ACC112 (cell line): ENCODE measurements around the gene CNBD2.
"Not testable (repeated sequence)": the region's sequence is repeated elsewhere in the genome, so short reads cannot be mapped to it uniquely, and the experiment has no call there.

Experiments
- H2AFZ ChIP-seq: fragments of 200-600 bp; sonication (generic); one replicate; pipeline ENCODE4 v1.6.0; 2017; ENCODE audit warnings: antibody characterized with exemption, low read length; ENCODE audit not compliant: unreplicated experiment
- H3K27ac ChIP-seq: fragments of 200-600 bp; sonication (generic); 2 replicates; pipeline ENCODE4 v1.5.1; 2014; ENCODE audit warnings: low read depth, mild to moderate bottlenecking, antibody characterized with exemption, low read length, moderate library complexity
- H3K27me3 ChIP-seq: fragments of 200-600 bp; sonication (generic); 2 replicates; pipeline ENCODE4 v1.6.1; 2014; ENCODE audit warnings: mild to moderate bottlenecking, antibody characterized with exemption, low read length, moderate library complexity, mixed read lengths; ENCODE audit not compliant: insufficient read depth
- H3K36me3 ChIP-seq: fragments of 200-600 bp; sonication (generic); 2 replicates; pipeline ENCODE4 v1.6.1; 2016; ENCODE audit warnings: mild to moderate bottlenecking, antibody characterized with exemption, low read length, moderate library complexity, mixed read lengths; ENCODE audit not compliant: insufficient read depth
- H3K4me1 ChIP-seq: fragments of 200-600 bp; sonication (generic); one replicate; pipeline ENCODE4 v1.6.1; 2016; ENCODE audit warnings: low read length, mixed read lengths; ENCODE audit not compliant: insufficient read depth, unreplicated experiment, control insufficient read depth
- H3K4me3 ChIP-seq: fragments of 200-600 bp; sonication (generic); 2 replicates; pipeline ENCODE4 v1.5.1; 2014; ENCODE audit warnings: mild to moderate bottlenecking, low read depth, low read length
- H3K79me2 ChIP-seq: fragments of 200-600 bp; sonication (generic); one replicate; pipeline ENCODE4 v1.6.0; 2016; ENCODE audit warnings: low read length; ENCODE audit not compliant: control insufficient read depth, unreplicated experiment, insufficient read depth

Gene CNBD2

DNA sequence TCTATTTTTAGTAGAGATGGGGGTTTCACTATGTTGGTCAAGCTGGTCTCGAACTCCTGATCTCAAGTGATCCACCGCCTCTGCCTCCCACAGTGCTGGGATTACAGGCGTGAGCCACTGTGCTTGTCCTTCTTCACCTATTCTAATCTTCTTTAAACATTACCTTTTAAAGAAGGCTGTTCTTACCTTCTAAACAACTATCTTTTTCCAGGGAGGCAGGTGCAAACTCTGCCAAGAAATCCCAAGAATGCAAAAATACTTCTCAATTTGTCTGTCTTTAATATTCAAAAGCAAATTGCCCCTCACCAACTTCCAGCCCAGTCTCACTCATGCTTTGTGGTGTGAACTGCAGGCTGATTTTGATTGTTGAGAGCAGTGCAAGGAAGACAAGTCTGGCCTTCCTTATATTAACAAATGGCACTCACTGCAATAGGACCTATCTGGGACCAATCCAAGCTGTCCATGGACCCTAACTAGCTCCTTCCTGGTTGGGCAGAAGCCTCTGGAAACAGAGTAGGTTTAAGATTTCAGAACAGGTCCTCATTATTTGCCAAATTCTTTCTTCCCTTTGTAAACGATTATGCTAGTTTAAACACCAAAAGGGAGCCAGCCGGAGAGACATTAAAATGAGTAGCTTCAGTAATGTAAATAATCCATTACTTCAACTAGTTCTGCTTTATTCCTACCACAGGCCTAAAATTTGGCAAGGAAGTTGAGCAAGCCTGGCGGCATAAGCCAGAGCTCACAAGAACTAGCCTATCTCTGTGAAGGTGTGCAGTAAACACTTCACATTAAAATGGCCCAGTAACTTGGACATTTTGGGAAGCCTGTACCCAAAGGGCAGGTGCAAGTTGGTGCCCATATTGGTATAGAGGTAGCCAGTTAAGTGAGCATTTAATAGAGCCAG lies 15.7 kb upstream of the CNBD2 start:
- peaks cover 27% of the 10 kb centered on the region for H3K79me2 ChIP-seq
- peak overlapping the region; percentile 94 for H3K27ac ChIP-seq
- peak overlapping the region; percentile 81 for H3K4me3 ChIP-seq
- H3K36me3 ChIP-seq: no peaks in the 10 kb centered on the region
- peaks cover 7% of the 10 kb centered on the region for H3K4me1 ChIP-seq
- H3K27me3 ChIP-seq: no peaks in the 10 kb centered on the region
- no peak overlapping the region for H2AFZ ChIP-seq

DNA sequence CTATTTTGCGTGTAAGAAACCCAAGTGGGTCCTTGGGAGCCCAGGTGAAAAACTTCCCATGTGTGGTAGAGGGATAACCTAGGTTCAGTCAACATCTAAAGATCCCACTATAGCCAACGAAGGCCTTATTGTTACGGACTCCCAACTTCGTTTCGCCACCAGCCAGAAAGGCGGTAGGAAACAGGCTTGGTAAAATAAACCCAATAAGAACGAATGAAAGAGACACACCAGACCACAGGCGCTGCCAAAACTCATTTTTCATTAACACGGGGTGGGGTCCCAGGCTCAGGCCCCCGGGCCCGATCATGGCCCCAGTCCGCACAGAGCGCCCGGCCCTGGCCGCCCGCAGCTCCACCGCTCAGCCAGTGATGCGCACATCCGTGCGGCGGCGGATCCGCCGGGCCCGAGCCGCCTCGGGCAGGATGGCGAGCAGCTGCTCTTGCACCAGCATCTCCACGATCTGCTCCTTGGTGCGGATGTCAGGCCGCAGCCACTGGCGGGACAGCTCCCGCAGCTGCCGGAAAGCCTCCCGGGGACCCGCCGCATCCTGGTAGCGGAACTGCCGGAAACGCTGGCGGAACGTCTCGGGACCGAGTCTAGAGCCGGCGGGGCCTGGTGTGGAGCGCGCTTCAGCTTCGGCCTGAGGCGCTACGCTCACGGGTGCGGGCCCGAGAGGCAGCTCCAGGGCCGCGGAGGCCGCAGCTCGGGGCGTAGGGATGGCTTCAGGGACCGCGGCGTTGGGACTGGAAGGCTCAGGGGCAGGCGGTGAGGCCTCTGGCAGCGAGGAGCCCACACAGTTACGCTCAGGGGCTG lies 14.8 kb upstream of the CNBD2 start:
- H3K4me3 ChIP-seq: peak overlapping the region; percentile 81
- H3K79me2 ChIP-seq: peaks cover 27% of the 10 kb centered on the region
- peaks cover 7% of the 10 kb centered on the region for H3K4me1 ChIP-seq
- peak overlapping the region; percentile 94 for H3K27ac ChIP-seq
- no peaks in the 10 kb centered on the region for H3K36me3 ChIP-seq
- peak overlapping the region; percentile 46 for H2AFZ ChIP-seq
- no peaks in the 10 kb centered on the region for H3K27me3 ChIP-seq

DNA sequence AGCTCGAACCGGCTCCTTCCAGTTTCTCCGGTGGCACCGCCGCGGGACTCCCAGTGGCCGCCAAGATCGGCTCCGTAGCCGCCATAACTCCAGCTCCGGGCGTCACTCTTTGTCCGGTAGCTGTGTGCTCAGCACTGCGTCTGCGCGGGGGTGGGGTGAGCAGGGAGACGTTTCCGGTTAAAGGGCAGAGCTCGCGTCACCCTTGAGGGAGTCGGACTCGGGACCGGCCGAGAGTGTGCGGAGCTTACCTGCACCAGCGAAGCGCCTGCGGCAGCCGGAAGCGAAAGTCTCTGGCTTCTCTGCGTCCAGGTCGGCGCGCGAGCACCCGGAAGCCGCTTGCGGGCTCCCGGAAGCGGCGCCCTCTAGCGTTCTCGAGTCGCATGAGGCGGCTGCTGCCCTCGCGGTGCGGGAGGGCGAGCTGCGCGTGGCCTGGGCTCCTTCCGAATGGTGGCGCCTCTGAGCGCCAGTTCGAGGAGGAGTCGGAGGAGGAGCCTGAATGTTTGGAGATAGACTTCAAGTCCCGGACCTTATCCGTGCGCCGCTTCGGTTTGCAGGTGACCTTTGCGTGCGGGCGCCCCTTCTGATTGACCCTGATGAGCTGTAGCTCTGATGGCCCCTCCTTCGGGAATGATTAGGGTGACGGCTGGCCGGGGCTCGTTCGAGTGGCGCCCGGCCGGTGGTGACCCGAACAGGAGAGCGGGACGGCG lies 14.0 kb upstream of the CNBD2 start, which contains the start of gene SCAND1:
Gene SCAND1 (minus strand): TSS at position 303 of the 707 bp plus-strand sequence. CDS start 218 bp downstream, at position 85.
- Histone ChIP-seq H3K27me3 (no peaks in the 10 kb centered on the region), H3K79me2 (peaks cover 27% of the 10 kb centered on the region), H3K4me3 (peak within 1 kb of the TSS; percentile 81), H2AFZ (peak within 1 kb of the TSS; percentile 71), H3K27ac (peak within 1 kb of the TSS; percentile 94), H3K36me3 (no peaks in the 10 kb centered on the region), H3K4me1 (peaks cover 7% of the 10 kb centered on the region)

DNA sequence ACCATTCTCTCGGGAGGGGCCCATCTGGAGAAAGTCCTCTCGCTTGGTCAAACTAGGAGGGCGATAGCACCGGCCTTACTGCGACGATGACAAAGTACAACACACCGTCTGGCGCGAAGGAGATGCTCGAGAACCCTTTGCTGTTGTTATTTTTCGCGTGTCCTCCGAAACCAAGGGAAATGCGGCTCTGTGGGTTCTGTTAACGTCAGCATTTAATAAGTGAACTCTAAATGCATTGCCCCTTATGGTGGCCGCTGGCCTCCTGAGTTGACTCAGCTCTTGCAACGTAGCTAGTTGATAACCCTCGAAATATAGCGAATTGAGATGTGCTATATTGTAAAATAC lies 13.5 kb upstream of the CNBD2 start:
- Histone ChIP-seq H2AFZ (peak overlapping the region; percentile 71), H3K4me1 (peaks cover 7% of the 10 kb centered on the region), H3K27ac (peak overlapping the region; percentile 94), H3K36me3 (no peaks in the 10 kb centered on the region), H3K4me3 (peak overlapping the region; percentile 81), H3K79me2 (peaks cover 27% of the 10 kb centered on the region), H3K27me3 (no peaks in the 10 kb centered on the region)

DNA sequence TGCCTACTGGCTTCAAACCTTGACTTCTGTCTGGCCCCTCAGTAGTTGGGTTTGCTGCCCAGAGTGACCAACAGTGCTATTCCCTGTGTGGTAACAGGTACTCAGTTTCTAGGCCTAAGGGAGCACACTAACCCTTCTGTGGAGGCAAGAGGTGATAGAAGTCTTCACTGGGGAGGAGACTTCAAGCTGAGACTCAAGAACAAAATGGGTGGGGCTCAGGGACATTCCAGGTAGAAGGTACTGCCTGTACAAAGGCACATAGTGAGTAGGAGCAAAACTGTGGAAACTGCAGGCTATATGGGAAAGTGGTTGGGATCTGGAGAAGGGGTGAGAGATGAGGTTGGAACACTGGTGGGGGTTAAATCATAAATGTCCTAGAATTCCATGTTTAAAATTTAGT lies 11.8 kb upstream of the CNBD2 start:
- Histone ChIP-seq H3K36me3 (no peaks in the 10 kb centered on the region), H3K27me3 (no peaks in the 10 kb centered on the region), H3K27ac (no peak overlapping the region), H3K79me2 (peaks cover 26% of the 10 kb centered on the region), H3K4me3 (no peak overlapping the region), H3K4me1 (peaks cover 7% of the 10 kb centered on the region), H2AFZ (no peak overlapping the region)

DNA sequence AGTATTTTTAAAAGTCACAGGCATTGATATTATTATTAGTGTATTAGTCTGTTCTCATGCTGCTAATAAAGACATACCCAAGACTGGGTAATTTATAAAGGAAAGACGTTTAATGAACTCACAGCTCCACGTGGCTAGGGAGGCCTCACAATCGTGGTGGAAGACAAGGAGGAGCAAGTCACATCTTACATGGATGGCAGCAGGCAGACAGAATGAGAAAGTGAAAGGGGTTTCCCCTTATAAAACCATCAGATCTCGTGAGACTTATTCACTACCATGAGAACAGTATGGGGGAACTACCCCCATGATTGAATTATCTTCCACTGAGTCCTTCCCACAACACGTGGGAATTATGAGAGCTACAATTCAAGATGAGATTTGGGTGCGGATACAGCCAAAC lies 9.1 kb upstream of the CNBD2 start:
- not testable (repeated sequence) for H2AFZ ChIP-seq, H3K4me3 ChIP-seq, H3K27ac ChIP-seq, H3K79me2 ChIP-seq, H3K27me3 ChIP-seq, H3K4me1 ChIP-seq, H3K36me3 ChIP-seq

DNA sequence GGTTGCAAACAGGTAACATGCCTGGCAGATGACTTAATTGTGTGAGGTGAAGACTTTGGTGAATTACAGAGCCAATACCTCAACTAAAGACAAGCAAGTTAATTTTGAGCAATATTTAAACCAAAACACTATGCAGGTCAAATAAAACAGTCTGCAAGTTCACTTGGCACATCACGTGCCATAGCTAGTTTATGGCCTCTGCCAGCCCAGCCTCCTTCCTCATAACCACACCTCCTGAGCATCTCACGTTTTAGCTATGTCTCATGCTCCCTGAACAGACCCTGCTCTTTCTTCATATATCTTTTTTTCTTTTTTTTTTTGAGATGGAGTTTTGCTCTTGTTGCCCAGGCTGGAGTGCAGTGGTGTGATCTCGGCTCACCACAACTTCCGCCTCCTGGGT lies 4.5 kb upstream of the CNBD2 start:
- Histone ChIP-seq H3K79me2 (no peaks in the 10 kb centered on the region), H3K27me3 (no peaks in the 10 kb centered on the region), H3K4me3 (no peak overlapping the region), H2AFZ (no peak overlapping the region), H3K36me3 (no peaks in the 10 kb centered on the region), H3K4me1 (peaks cover 2% of the 10 kb centered on the region), H3K27ac (no peak overlapping the region)

DNA sequence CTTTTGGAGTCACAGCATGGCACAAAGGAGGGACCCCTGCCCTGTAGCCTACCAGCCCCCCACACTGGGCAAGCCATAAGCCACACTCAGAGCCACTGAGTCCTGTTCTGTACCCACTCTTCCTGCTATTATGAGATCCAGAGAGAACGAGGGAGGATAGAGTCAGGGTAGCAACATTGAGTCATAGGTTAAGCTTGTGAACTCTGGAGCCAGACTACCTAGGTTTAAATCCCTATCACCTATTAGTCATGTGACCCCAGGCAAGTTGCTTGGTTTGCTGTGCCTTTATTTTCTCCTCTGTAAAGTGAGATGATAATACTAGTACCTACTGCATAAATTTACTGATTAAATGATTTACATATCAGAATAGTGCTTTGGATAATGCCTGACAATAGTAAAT lies 540 bp downstream of the CNBD2 start:
- no peak overlapping the region for H3K4me3 ChIP-seq
- H3K36me3 ChIP-seq: no peaks in the 10 kb centered on the region
- H3K27me3 ChIP-seq: no peaks in the 10 kb centered on the region
- H3K79me2 ChIP-seq: no peaks in the 10 kb centered on the region
- peaks cover 5% of the 10 kb centered on the region for H3K4me1 ChIP-seq
- no peak overlapping the region for H2AFZ ChIP-seq
- no peak overlapping the region for H3K27ac ChIP-seq

DNA sequence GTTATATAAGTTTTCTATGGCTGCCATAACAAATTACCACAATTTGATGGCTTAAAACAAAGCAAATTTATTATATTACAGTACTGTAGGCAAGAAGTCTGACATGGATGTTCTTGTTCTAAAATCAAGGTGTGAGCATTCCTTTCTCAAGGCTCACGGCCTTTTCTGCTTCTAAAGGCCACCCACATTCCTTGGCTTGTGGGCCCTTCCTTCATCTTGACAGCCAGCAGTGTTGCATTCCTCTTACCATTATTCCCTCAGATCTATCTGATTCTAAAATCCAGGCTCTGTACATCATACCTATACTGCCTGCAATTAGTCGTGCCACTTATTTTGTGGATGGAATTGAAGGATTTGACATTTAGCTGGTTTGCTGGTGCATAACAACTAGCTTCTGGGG lies 3.6 kb downstream of the CNBD2 start:
- no peak overlapping the region for H2AFZ ChIP-seq
- no peaks in the 10 kb centered on the region for H3K36me3 ChIP-seq
- H3K4me3 ChIP-seq: no peak overlapping the region
- H3K27me3 ChIP-seq: no peaks in the 10 kb centered on the region
- no peaks in the 10 kb centered on the region for H3K79me2 ChIP-seq
- no peak overlapping the region for H3K27ac ChIP-seq
- H3K4me1 ChIP-seq: peaks cover 5% of the 10 kb centered on the region

DNA sequence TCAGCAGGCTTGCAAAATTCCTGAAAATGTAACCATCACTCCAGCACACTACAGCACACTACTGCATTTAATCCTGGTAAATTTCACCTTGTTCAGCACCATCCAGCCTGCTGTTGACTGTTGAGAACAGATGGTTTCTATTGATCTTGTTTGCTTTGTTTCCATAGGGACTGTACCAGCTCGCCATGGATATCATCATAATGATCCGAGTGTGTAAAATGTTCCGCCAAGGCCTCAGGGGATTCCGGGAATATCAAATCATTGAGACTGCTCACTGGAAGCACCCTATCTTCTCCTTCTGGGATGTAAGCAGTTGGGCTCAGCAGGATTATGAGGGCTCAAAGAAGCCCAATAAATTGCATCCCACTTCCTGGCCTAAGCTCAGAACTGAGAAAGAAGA lies 4.1 kb downstream of the CNBD2 start:
- Histone ChIP-seq H2AFZ (no peak overlapping the region), H3K36me3 (no peaks in the 10 kb centered on the region), H3K79me2 (no peaks in the 10 kb centered on the region), H3K4me3 (no peak overlapping the region), H3K27ac (no peak overlapping the region), H3K27me3 (no peaks in the 10 kb centered on the region), H3K4me1 (peaks cover 5% of the 10 kb centered on the region)
